ENCODE results near the gene ZNF226.

- TF ChIP-seq CTCF (IDR thresholded peaks at IDR 0.05) (no peak), ZFX (IDR thresholded peaks at IDR 0.05; ENCODE audit: borderline replicate concordance) (no peak)
Observed at GRCh38 chr19:44156475-44156874, 8.4 kb upstream of the ZNF226 start.

All from 22Rv1 (cell line).